Spleen (tissue), 11 donors: ENCODE results near the gene ID2. TPM values are rescaled to one million over a fixed set of nuclear protein-coding genes. Genes with fewer than 3 reads are reported as not detected.

Experiments
- DNase-seq: peaks from one replicate; pipeline ENCODE4 v3.0.0-alpha.2; 2020
- H3K27ac ChIP-seq, 8 donors: fragments of 200-600 bp; sonication (generic) in 7 of 8; 1 replicate in 4 of 8; 2 replicates in 4 of 8; pipeline versions ENCODE4 v1.5.0 to v1.8.0; 2016 to 2021; ENCODE audit warnings: inconsistent platforms in 4 of 8, mild to moderate bottlenecking in 4 of 8, moderate library complexity in 1 of 8
- H3K27me3 ChIP-seq, 7 donors: fragments of 200-600 bp; sonication (generic) in 6 of 7; replicated peaks in 1 of 7; 1 replicate in 4 of 7; 2 replicates in 3 of 7; pipeline versions ENCODE4 v1.5.0 to v1.8.0; 2016 to 2021; ENCODE audit warnings: inconsistent platforms in 3 of 7, mild to moderate bottlenecking in 1 of 7
- H3K36me3 ChIP-seq, 6 donors: fragments of 200-600 bp; sonication (generic) in 5 of 6; 1 replicate in 4 of 6; 2 replicates in 2 of 6; pipeline versions ENCODE4 v1.5.0 to v1.8.0; 2016 to 2021; ENCODE audit warnings: inconsistent platforms in 2 of 6
- H3K4me1 ChIP-seq, 6 donors: fragments of 200-600 bp; sonication (generic) in 5 of 6; 1 replicate in 3 of 6; 2 replicates in 3 of 6; pipeline versions ENCODE4 v1.5.0 to v1.8.0; 2016 to 2021; ENCODE audit warnings: inconsistent platforms in 3 of 6
- H3K4me3 ChIP-seq, 8 donors: fragments of 200-600 bp; sonication (generic) in 7 of 8; 1 replicate in 4 of 8; 2 replicates in 4 of 8; pipeline versions ENCODE4 v1.5.0 to v1.8.0; 2016 to 2021; ENCODE audit warnings: inconsistent platforms in 4 of 8, mild to moderate bottlenecking in 4 of 8, moderate library complexity in 2 of 8
- H3K9me3 ChIP-seq, 8 donors: fragments of 200-600 bp; sonication (generic) in 7 of 8; 1 replicate in 4 of 8; 2 replicates in 4 of 8; pipeline versions ENCODE4 v1.5.0 to v1.8.0; 2016 to 2021; ENCODE audit warnings: inconsistent platforms in 4 of 8
- CTCF ChIP-seq, 11 experiments: fragments of 200-600 bp in 7 of 11; fragments of 450-650 bp in 4 of 11; sonication (generic) in 4 of 11; IDR thresholded peaks in 8 of 11; conservative IDR thresholded peaks in 3 of 11; 1 replicate in 7 of 11; 2 replicates in 4 of 11; pipeline versions ENCODE4 v1.4.0 to v1.8.0; 2016 to 2021; ENCODE audit warnings: antibody characterized with exemption in 11 of 11, inconsistent platforms in 4 of 11, mild to moderate bottlenecking in 1 of 11
- POLR2A ChIP-seq, 3 donors: fragments of 450-650 bp; IDR thresholded peaks; one replicate each; pipeline ENCODE4 v1.5.1; 2017; ENCODE audit warnings: antibody characterized with exemption in 3 of 3, mild to moderate bottlenecking in 1 of 3
- POLR2AphosphoS5 ChIP-seq, 3 donors: sonication (generic); formaldehyde crosslinking; IDR thresholded peaks; one replicate each; pipeline ENCODE4 v1.5.1; 2017; ENCODE audit warnings: antibody characterized with exemption in 3 of 3
- WGBS, 5 donors: extraction: QIAGEN DNeasy Blood & Tissue Kit in 3 of 5; methylation state at CpG; one replicate each; pipeline versions ENCODE4 v1.1.5 to v1.1.7; 2013 to 2018; 5-methylcytosine and 5-hydroxymethylcytosine counted together
- intact Hi-C: fragments of 100-400 bp; cut with DNase I; formaldehyde crosslinking; loops from one replicate; pipeline ENCODE4 v1.15.0; 2023; ENCODE audit warnings: low total_unique reads
- polyA plus RNA-seq, 3 donors: library from polyadenylated mRNA; stranded (reverse); fragments of 200-250 nt; gene quantifications; one replicate each; pipeline ENCODE4 v1.2.1, GENCODE V29; 2013
- total RNA-seq, 7 donors: library from RNA; depleted of rRNA in 3 of 7; stranded (reverse); fragments of >200 nt in 3 of 7; fragmentation: NEBNext Ultra II Directional in 4 of 7; extraction: Animal tissue kit (Norgen Biotek cat#: 25700) in 4 of 7; gene quantifications; one replicate each; pipeline versions ENCODE4 v1.1.0 to v1.2.1, GENCODE V29; 2016 to 2021
- donor health status: healthy with polysubstance abuse.
- donor health status: DM: no; HTN: no; CAD: no; lungs with moderate emphysema.
- donor health status: DM: no; HTN: no; CAD: no.
- donor health status: Bipolar disorder and iron deficiency.
- donor health status: healthy.
- donor health status: DM: no; HTN: no; CAD: no.
- donor health status: DM: yes; HTN: yes; CAD: no.

The ID2 gene
- total and polyA plus RNA-seq, 10 donors: 42.8 to 343 (median 90.1) TPM

- Histone ChIP-seq H3K9me3 (peaks cover 0 to 7% (median under 1%) of the 10 kb centered on the region in 8 donors), H3K36me3 (no peaks in the 10 kb centered on the region), H3K4me3 (no peak overlapping the region), H3K4me1 (peaks cover 0 to 20% (median 10%) of the 10 kb centered on the region in 6 donors), H3K27ac (no peak overlapping the region), H3K27me3 (peaks cover 0 to 33% (median 12%) of the 10 kb centered on the region in 7 donors)
- TF ChIP-seq POLR2A (IDR thresholded peaks at IDR 0.05): no peak
- TF ChIP-seq CTCF (IDR thresholded peaks at IDR 0.05 in 8 of 11, conservative IDR thresholded peaks at IDR 0.05 in 3 of 11): no peak
- no peak for TF ChIP-seq POLR2AphosphoS5 (IDR thresholded peaks at IDR 0.05)
- WGBS, 5 donors: 46 to 69% (median 56%) methylated on average over 7 of the region's 7 CpGs
- intact Hi-C loops: no loop called here
- no peak for DNase-seq
Measured at GRCh38 chr2:8692783-8693156, 10.9 kb downstream of the ID2 start.

GRCh38 chr2:8693157-8693821 is 11.4 kb downstream of the ID2 start:
- no peaks in the 10 kb centered on the region for H3K36me3 ChIP-seq
- TF ChIP-seq POLR2A (IDR thresholded peaks at IDR 0.05) (no peak), POLR2AphosphoS5 (IDR thresholded peaks at IDR 0.05) (no peak), CTCF (IDR thresholded peaks at IDR 0.05 in 8 of 11, conservative IDR thresholded peaks at IDR 0.05 in 3 of 11) (peak in 5 of 11 experiments; percentile 28 to 54 (median 34))
- peaks cover 0 to 20% (median 10%) of the 10 kb centered on the region in 6 donors for H3K4me1 ChIP-seq
- no peak overlapping the region for H3K27ac ChIP-seq
- peaks cover 0 to 13% (median 4%) of the 10 kb centered on the region in 8 donors for H3K9me3 ChIP-seq
- 21 to 32% (median 28%) methylated on average over 23 to 30 of the region's 30 CpGs for WGBS, 5 donors
- no peak for DNase-seq
- peaks cover 0 to 33% (median 12%) of the 10 kb centered on the region in 7 donors for H3K27me3 ChIP-seq
- peak overlapping the region in 1 of 8 donors; percentile 28 for H3K4me3 ChIP-seq
- intact Hi-C loops: no loop called here

DNA sequence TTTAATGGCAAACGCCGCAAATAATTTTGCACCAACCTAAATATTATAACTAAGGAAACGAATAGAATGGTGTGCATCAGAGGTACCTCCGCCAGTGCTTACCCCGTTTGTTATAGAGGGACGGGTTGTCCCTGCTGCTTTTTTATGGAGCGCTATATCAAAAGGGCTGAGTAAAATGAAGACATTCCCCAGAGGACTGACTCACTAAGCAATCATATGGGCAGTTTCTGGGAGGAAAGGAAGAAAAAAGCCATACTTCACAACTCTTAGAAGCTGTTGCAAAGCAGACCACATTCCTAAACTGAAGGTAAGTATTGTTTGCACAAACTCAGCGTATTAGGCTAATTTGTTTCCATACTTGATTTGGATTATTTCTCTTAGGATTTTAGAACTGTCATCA is 12.9 kb downstream of the ID2 start:
- Histone ChIP-seq H3K27ac (no peak overlapping the region), H3K4me3 (no peak overlapping the region), H3K36me3 (no peaks in the 10 kb centered on the region), H3K9me3 (peaks cover 0 to 16% (median 5%) of the 10 kb centered on the region in 8 donors), H3K4me1 (peaks cover 0 to 20% (median 10%) of the 10 kb centered on the region in 6 donors), H3K27me3 (peaks cover 0 to 30% (median 12%) of the 10 kb centered on the region in 7 donors)
- DNase-seq: no peak
- TF ChIP-seq CTCF (IDR thresholded peaks at IDR 0.05 in 8 of 11, conservative IDR thresholded peaks at IDR 0.05 in 3 of 11) (no peak), POLR2AphosphoS5 (IDR thresholded peaks at IDR 0.05) (no peak), POLR2A (IDR thresholded peaks at IDR 0.05) (no peak)
- WGBS, 5 donors: 92 to 95% (median 93%) methylated on average over 8 of the region's 8 CpGs
- intact Hi-C loops: no loop called here

DNA sequence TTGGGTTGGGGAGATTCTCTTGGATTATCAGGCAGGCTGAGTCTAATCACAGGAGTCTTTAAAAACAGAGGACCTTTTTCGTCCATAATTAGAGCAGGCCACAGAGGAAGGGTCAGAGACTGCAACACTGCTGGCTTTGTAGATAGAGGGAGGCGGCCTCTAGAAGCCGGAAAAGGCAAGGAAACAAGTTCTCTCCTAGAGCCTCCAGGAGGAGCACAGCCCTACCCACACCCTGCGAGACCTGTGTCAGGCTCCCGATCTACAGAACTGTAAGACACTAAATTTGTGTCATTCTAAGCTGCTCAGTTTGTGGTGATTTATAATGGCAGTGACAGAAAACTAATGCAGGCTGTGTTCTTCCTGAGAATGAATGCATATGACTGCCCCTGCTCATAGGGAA is 15.3 kb downstream of the ID2 start:
- Histone ChIP-seq H3K4me3 (no peak overlapping the region), H3K9me3 (peaks cover 0 to 16% (median 5%) of the 10 kb centered on the region in 8 donors), H3K36me3 (no peaks in the 10 kb centered on the region), H3K4me1 (peaks cover 0 to 12% (median 8%) of the 10 kb centered on the region in 6 donors), H3K27ac (no peak overlapping the region), H3K27me3 (peaks cover 0 to 21% (median 10%) of the 10 kb centered on the region in 7 donors)
- no peak for TF ChIP-seq POLR2A (IDR thresholded peaks at IDR 0.05)
- TF ChIP-seq CTCF (IDR thresholded peaks at IDR 0.05 in 8 of 11, conservative IDR thresholded peaks at IDR 0.05 in 3 of 11): no peak
- no peak for TF ChIP-seq POLR2AphosphoS5 (IDR thresholded peaks at IDR 0.05)
- 82 to 97% (median 91%) methylated on average over 5 of the region's 5 CpGs for WGBS, 5 donors
- intact Hi-C loops: no loop called here
- no peak for DNase-seq
